ENCODE data around the gene ERMP1.

Gene ERMP1

GRCh38 chr9:5846501-5846921, 13.6 kb upstream of the ERMP1 start:
- H3K4me3 ChIP-seq (replicated peaks; ENCODE audit: low read depth, low read length): no peak overlapping the region
- no peak for DNase-seq (ENCODE audit: extremely low read depth, low read depth)
- no peak for TF ChIP-seq CTCF (IDR thresholded peaks at IDR 0.05; ENCODE audit: low read depth, low read length, missing control alignments)

- no peak for DNase-seq (ENCODE audit: extremely low read depth, low read depth)
- TF ChIP-seq CTCF (IDR thresholded peaks at IDR 0.05; ENCODE audit: low read depth, low read length, missing control alignments): no peak
- no peak overlapping the region for H3K4me3 ChIP-seq (replicated peaks; ENCODE audit: low read depth, low read length)
These were observed 13.2 kb upstream of the ERMP1 start for GRCh38 chr9:5846096-5846495.

- H3K4me3 ChIP-seq (replicated peaks; ENCODE audit: low read depth, low read length): no peak overlapping the region
- no peak for TF ChIP-seq CTCF (IDR thresholded peaks at IDR 0.05; ENCODE audit: low read depth, low read length, missing control alignments)
- no peak for DNase-seq (ENCODE audit: extremely low read depth, low read depth)
These were observed 12.2 kb upstream of the ERMP1 start for GRCh38 chr9:5845157-5845531.

GRCh38 chr9:5843794-5844471, 11.0 kb upstream of the ERMP1 start:
- no peak overlapping the region for H3K4me3 ChIP-seq (replicated peaks; ENCODE audit: low read depth, low read length)
- DNase-seq (ENCODE audit: extremely low read depth, low read depth): peak; percentile 63

GRCh38 chr9:5842929-5843793, 10.2 kb upstream of the ERMP1 start:
- no peak for DNase-seq (ENCODE audit: extremely low read depth, low read depth)
- TF ChIP-seq CTCF (IDR thresholded peaks at IDR 0.05; ENCODE audit: low read depth, low read length, missing control alignments): no peak
- no peak overlapping the region for H3K4me3 ChIP-seq (replicated peaks; ENCODE audit: low read depth, low read length)

More at GRCh38 chr9:5843794-5844471, 11.0 kb upstream of the ERMP1 start:
- TF ChIP-seq CTCF (IDR thresholded peaks at IDR 0.05; ENCODE audit: low read depth, low read length, missing control alignments): no peak

GRCh38 chr9:5841771-5842573, 9.1 kb upstream of the ERMP1 start:
- DNase-seq (ENCODE audit: extremely low read depth, low read depth): no peak
- no peak overlapping the region for H3K4me3 ChIP-seq (replicated peaks; ENCODE audit: low read depth, low read length)
- TF ChIP-seq CTCF (IDR thresholded peaks at IDR 0.05; ENCODE audit: low read depth, low read length, missing control alignments): no peak
